T-helper 2 cell treated with Interferon-gamma antibody and Interleukin-4, amounts not matched to agents 100 ng/mL and 5 ng/mL, for 36 hours (primary cell): ENCODE measurements around the gene CAMTA1. TPM values are rescaled to one million over a fixed set of nuclear protein-coding genes. Genes with fewer than 3 reads are reported as not detected.

Experiments used
- intact Hi-C: fragments of 100-400 bp; cut with micrococcal nuclease; formaldehyde crosslinking; loops from one replicate; pipeline ENCODE4 v1.15.1; 2023
- total RNA-seq: library from RNA; stranded (reverse); gene quantifications from 2 replicates; pipeline ENCODE4 v1.2.3, GENCODE V29; 2022

The CAMTA1 gene
- total RNA-seq, 1 donor from 2014 or later = 40.7 TPM

GRCh38 chr1:7103361-7103782 lies 318.1 kb downstream of the CAMTA1 start:
- intact Hi-C loops = no loop called here

GRCh38 chr1:7103874-7104273 lies 318.6 kb downstream of the CAMTA1 start:
- intact Hi-C loops = no loop called here

- intact Hi-C loops = no loop called here
Measured at GRCh38 chr1:7104339-7104738, 319.1 kb downstream of the CAMTA1 start.

GRCh38 chr1:7105269-7105668 lies 320.0 kb downstream of the CAMTA1 start:
- intact Hi-C loops = no loop called here

- intact Hi-C loops = no loop called here
Measured at GRCh38 chr1:7106442-7107108, 321.3 kb downstream of the CAMTA1 start.

GRCh38 chr1:7107109-7107830 lies 322.0 kb downstream of the CAMTA1 start:
- intact Hi-C loops = no loop called here

DNA sequence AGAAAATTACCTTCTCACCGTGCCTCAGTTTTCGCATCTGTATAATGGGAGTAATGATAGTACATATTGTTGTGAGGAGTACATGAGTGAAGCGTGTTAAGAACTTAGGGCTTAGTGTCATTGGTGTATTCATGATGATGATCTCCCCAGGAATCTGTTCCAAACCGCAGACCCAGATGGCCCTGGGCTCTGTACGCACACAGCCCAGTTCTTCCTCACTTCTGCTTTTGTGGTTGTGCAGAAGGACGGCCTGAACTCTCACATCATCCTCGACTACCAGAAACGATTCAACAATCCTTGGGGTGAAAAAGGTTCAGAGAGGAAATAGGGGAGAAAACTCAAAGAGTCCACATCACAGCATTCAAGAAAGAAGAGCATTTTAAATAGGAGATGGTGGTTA lies 323.0 kb downstream of the CAMTA1 start:
- intact Hi-C loops = no loop called here

- intact Hi-C loops = no loop called here
Measured at GRCh38 chr1:7109901-7110300, 324.6 kb downstream of the CAMTA1 start.

DNA sequence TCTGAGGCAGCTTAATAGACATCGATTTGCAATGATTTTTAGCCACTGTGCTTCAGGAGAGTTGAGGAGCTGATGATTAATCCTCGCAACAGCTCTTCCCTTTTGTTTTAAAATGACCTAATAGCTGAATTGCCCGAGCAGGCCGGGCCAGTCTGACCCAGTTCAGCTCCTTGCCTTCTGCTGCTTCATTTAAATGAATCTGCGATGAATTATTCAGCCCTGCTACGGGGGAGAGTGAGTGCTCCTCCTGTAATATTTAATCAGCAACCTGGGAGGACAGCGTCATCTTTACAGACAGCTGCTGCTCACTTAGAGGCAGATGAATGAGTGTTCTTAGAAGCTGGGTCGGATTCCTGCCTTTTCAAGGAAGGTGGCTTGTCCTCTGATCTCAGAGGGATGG lies 325.1 kb downstream of the CAMTA1 start:
- intact Hi-C loops = no loop called here

DNA sequence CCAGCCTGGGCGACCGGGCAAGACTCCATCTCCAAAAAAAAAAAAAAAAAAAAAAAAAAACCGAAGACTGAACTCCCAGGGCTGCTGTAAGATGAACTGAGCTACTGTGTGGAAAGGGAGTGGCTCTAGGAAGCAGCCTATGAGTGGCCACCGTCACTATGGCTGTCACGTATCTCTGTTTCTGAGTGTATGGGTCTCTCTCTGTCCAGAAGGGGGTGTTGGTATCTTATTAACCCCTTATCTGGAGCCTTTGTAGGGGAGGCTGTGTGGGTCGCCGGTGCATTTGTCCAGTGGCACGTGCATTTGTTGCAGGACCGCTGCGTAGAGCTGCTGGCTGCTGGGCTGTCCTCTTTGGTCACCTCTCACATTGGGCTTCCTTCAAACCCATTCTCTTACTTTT lies 326.6 kb downstream of the CAMTA1 start:
- intact Hi-C loops = no loop called here

GRCh38 chr1:7113136-7113535 lies 327.9 kb downstream of the CAMTA1 start:
- intact Hi-C loops = no loop called here

GRCh38 chr1:7113822-7114221 lies 328.6 kb downstream of the CAMTA1 start:
- intact Hi-C loops = no loop called here

- intact Hi-C loops = no loop called here
Measured at GRCh38 chr1:7116001-7116400, 330.7 kb downstream of the CAMTA1 start.

DNA sequence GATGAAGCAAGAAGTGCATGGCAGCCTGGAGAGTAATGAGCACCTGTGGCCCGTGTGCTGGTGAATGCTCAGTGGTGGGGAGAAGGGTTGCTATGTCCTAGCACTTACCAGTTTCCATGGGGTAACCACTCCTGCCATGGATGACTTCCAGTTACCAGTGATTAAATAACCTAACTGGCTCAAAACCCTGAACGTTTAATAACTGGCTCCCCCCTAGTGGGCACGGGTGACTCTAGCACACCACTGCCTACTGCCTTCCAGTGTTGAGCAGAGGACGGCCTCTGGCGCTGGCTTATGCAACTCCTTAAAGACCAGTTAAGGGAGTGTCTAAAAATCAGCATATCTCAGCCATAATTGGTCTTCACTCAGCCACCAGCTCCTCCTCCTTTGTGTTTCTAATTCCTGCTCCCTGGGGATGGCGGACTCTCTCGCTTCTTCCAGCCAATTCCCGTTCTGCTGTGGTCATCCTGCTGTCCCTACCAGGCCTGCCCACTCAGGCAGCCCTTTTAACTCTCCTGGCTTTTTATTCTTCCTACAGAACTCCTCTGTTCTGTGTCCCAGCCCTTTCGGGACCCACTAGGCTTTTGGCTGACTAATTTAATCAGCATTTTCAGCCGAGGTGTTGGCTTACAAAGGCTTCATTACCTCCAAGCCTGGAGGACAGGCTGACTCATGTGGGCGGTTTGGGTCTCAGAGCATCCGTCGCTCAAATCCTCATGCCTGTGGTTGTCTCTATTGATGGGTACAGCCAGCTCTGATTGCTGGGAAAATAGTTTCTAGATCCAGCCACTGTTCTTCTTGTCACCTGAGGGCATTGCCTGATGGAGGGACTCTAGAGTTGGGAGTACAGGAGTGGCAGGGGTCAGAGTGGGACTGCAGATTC lies 332.4 kb downstream of the CAMTA1 start:
- intact Hi-C loops = no loop called here

DNA sequence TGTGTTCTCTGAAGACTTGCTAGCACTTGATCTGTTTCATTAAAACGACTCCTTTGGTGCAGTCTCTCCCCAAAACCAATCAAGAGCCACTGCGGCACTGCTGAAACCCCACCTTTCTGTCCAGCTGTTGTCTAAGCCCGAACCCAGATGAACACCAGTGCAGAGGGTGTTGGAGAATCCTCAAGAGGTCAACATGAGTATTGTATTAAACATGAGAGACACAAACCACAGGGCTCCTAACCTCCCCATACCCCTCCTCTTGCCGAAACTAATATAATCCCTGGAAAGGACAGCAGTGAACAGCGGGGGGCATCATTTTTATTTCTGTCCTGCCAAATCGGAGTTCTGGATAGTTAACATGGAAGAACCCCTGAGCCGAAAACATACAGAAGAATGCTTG lies 333.9 kb downstream of the CAMTA1 start:
- intact Hi-C loops = no loop called here

- intact Hi-C loops = no loop called here
Measured at GRCh38 chr1:7120863-7121621, 335.8 kb downstream of the CAMTA1 start.

DNA sequence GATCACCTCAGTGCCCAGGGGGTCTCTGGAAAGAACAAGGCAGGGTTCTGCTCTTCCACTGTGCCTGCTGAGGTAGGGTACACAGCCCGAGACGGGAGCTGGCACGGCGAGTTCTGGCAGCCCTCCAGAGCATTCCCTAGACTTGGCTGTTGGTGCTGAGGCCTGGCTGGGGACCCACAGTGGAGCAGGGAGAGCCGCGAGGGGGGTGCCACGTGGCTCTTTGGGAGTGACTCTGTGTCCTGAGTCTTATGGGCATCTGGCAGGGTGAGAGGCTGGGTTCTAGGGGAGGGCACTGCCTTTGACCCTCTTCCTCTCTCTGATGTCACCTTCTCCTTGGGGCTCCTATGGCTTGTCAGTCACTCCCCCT lies 336.4 kb downstream of the CAMTA1 start:
- intact Hi-C loops = no loop called here

- intact Hi-C loops = no loop called here
Measured at GRCh38 chr1:7127322-7128075, 342.2 kb downstream of the CAMTA1 start.

DNA sequence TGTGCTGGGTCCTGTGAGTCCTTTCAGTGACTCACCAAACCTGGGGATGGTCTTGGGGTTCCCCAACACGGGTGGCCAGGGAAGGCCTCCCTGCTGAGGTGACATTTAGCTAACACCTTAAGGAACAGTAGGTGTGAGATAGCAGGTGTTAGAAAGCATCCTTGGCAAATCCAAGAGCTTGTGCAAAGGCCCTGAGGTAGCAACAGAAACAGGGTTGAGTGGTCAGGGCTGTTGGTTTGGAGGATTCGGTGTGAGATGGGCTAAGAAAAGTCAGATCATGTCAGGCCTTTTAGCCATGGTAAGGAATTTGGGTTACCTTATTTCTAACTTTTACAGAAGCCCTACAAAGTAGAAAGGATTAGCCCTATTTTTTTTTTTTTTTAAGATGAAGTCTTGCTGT lies 343.0 kb downstream of the CAMTA1 start:
- intact Hi-C loops = no loop called here

DNA sequence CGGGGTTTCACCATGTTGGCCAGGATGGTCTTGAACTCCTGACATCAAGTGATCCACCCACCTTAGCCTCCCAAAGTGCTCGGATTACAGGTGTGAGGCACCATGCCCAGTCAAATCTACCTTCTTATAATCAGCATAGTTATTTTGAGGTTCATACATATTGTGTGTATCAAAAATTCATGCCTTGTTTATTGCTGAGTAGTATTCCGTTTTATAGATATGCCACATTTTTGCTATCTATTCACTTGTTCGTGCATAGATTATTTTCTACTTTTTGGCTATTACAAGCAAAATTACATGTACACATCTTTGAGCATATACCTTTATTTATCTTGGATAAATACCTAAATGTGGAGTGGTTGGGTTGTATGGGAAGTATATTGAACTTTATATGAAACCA lies 344.9 kb downstream of the CAMTA1 start:
- intact Hi-C loops = no loop called here

DNA sequence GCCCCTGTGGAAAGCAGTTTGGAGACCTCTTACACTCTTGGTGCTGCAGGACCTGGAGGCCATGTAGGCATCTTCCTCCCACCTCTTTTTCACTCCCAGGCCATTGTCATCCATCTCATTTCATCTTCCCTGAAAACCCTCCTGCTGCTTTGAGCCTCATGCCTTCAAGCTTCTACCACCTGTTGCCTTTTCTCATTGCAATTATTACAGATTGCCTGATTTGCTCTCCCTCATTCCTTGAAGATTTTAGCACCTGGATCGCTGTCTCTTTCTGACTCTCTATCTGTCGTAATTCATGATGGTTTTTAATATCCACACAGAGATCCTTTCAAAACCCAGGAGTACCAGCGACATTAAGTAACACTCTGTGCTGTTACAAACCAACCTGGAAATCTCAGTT lies 350.2 kb downstream of the CAMTA1 start:
- intact Hi-C loops = no loop called here
